H1 (cell line): ENCODE results near the gene DPP4. TPM values are rescaled to one million over a fixed set of nuclear protein-coding genes. Genes with fewer than 3 reads are reported as not detected.

Experiments
- BRCA1 ChIP-seq: IDR thresholded peaks from 2 replicates; pipeline ENCODE4 v1.6.1; 2012; ENCODE audit warnings: low read depth, low read length, improper control_type of control experiment
- CEBPB ChIP-seq: IDR thresholded peaks from 2 replicates; pipeline ENCODE4 v1.6.1; 2012; ENCODE audit warnings: low read depth, low read length
- POLR2AphosphoS5 ChIP-seq: IDR thresholded peaks from 2 replicates; pipeline ENCODE4 v1.6.1; 2011; ENCODE audit warnings: low read depth, low read length
- TCF12 ChIP-seq: IDR thresholded peaks from 2 replicates; pipeline ENCODE4 v1.6.1; 2011; ENCODE audit warnings: low read depth, mild to moderate bottlenecking, low read length
- polyA plus RNA-seq, 7 experiments: library from polyadenylated mRNA; depleted of rRNA in 3 of 7; stranded (reverse) in 5 of 7; unstranded in 2 of 7; fragments of >200 nt in 5 of 7; fragments of 200-250 nt in 2 of 7; gene quantifications; 1 replicate in 5 of 7; 2 replicates in 1 of 7; 4 replicates in 1 of 7; pipeline versions ENCODE4 v1.2.1 to v1.2.3, GENCODE V29; 2011 to 2013; ENCODE audit warnings: missing spikeins in 2 of 7, mixed read lengths in 2 of 7
- total RNA-seq: library from RNA; stranded (reverse); fragmentation: NEBNext Ultra II Directional; extraction: Animal tissue kit (Norgen Biotek cat#: 25700); gene quantifications from 2 replicates; pipeline ENCODE4 v1.2.1, GENCODE V29; 2021

Gene DPP4
- total and polyA plus RNA-seq, 2 of the 8 experiments (the other 6 are each of a cell fraction or from before 2014, with no cell fraction given) = 1.3 to 3.1 TPM

DNA sequence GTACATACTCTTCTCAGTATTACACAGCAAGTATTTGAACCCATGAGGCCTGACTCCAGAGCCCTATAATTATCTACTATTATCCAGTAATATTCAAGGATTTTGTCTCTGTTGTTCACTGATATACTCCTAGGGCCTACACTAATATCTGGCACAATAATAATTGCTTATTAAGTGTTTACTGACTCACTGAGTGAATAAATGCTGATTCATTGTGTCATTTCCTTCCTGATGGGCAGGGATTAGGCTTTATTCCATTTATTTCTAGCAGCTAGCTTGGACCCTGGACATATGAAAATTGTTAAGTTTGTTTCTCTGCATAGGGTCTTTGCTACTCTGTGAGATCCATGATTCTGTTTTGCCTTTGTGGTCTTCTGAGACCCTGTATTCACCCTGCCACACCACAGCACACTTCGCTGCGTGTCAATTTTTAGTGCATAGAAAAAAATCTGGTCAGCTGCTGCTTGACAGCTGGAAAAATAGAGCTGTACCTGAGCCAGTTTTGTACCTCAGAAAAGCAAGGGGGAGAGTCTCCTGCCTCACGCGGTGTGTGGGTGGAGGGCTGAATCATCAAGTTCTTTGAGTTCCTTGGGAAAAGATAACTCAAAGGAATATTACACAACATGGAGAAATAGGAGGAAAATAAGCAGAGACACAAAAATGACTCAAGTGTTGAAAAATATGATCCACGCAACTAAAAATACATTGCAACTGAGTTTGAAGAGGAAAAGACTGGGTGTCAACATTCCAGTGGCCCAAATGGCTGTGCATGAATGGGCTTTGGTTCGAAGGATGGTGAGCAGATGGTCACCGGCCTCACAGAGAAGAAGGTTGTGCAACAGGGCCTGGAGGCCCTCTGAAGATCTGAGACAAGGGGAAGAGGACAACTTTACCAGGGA is 18.9 kb upstream of the DPP4 start (continued):
- TF ChIP-seq TCF12 (no peak), POLR2AphosphoS5 (no peak), CEBPB (no peak), BRCA1 (no peak)
